Activated CD4-positive, alpha-beta memory T cell treated with anti-CD3 and anti-CD28 coated beads for 36 hours (primary cell): ENCODE measurements around the gene CPA4. TPM values are rescaled to one million over a fixed set of nuclear protein-coding genes. Genes with fewer than 3 reads are reported as not detected.

Experiments
- CTCF ChIA-PET: fragments of 350-600 bp; sonication (Branson Sonifier 250); formaldehyde crosslinking; loops from one replicate; lab custom pipeline; 2021; ENCODE audit warnings: antibody characterized with exemption, inconsistent platforms; lab: Charles Lee
- POLR2A ChIA-PET: fragments of 350-600 bp; sonication (Branson Sonifier 250); formaldehyde crosslinking; loops from one replicate; lab custom pipeline; 2021; ENCODE audit warnings: antibody characterized with exemption; lab: Charles Lee
- DNase-seq: peaks from one replicate; pipeline ENCODE4 v3.0.0-alpha.2; 2020
- H3K27ac Mint-ChIP-seq: one replicate; pipeline ENCODE4 v1.8.0; 2021; ENCODE audit warnings: mixed read lengths
- H3K27me3 Mint-ChIP-seq: one replicate; pipeline ENCODE4 v1.8.0; 2021; ENCODE audit warnings: mixed read lengths
- H3K36me3 Mint-ChIP-seq: one replicate; pipeline ENCODE4 v1.8.0; 2021; ENCODE audit warnings: mixed read lengths
- H3K4me1 Mint-ChIP-seq: one replicate; pipeline ENCODE4 v1.8.0; 2021; ENCODE audit warnings: low read depth, mixed read lengths
- H3K4me3 Mint-ChIP-seq: one replicate; pipeline ENCODE4 v1.8.0; 2021; ENCODE audit warnings: mild to moderate bottlenecking, mixed read lengths
- H3K9me3 Mint-ChIP-seq: one replicate; pipeline ENCODE4 v1.8.0; 2021; ENCODE audit warnings: mixed read lengths
- intact Hi-C: fragments of 100-400 bp; cut with micrococcal nuclease; formaldehyde crosslinking; loops from one replicate; pipeline ENCODE4 v1.15.1; 2023
- total RNA-seq, 2 experiments: library from RNA; stranded (reverse); gene quantifications; one replicate each; pipeline ENCODE4 v1.2.3, GENCODE V29; 2021

CPA4 gene
- total RNA-seq, 2 experiments from 2014 or later, result 0.45 to 0.90 TPM

DNA sequence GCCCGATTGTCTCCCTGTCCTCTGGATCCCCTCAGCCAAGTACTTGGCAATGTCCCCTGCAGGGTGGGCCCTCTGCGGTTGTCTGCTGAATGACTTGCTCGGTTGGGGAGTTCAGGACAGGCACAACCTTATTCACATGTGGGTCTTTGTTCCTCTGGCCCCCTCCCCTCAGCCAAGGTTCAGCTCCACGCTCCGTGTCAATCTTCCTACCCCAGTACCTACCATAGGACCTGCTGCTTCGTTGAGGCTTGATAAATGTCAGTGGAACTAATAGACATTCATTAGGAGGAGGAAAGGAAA, 58.8 kb downstream of the CPA4 start:
- peaks cover 24% of the 10 kb centered on the region for H3K27me3 Mint-ChIP-seq
- DNase-seq, result no peak
- no peak overlapping the region for H3K27ac Mint-ChIP-seq

DNA sequence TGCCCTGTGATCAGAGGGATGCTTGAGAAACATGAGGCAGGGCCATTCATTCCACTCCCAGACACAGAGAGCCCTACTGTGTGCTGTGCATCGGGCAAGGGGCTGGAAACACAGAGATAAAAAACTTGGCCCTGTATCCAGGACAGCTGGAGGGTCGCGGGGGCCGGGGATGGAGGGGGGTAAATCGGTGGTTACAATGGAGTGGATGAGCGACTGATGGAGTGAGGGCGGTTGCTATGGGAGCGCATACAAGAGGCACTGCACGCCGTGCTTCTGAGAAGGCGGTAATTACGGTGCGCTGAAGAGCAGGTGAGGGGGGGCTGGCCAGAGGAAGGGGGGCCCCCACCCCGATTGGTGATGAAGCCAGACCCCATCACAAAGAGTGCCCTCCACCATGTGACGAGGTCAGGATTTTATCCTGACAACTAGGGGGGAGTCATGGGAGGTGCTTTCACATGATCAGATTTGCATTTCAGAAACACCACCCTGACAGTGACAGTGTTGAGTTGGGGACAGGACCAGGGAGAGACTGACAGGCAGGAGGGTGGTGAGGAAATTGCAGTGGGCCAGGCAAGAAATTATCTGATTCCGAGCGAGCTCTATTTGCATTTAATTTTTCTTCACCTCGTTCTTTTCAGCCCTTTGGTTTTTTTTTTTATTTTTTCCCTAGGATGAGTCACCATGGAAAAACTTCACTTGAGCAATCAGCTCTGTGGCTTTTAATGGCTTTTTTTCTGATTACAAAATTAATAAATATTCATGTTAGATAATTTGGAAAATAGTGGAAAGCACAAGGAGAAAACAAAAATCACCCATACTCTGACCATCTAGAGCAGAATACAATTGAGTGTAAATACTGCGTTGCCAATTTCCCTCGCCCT, 59.5 kb downstream of the CPA4 start:
- intact Hi-C loops, result no loop called here
- no peak overlapping the region for H3K27ac Mint-ChIP-seq
- peaks cover 22% of the 10 kb centered on the region for H3K4me1 Mint-ChIP-seq
- H3K4me3 Mint-ChIP-seq, result no peak overlapping the region
- H3K27me3 Mint-ChIP-seq, result peaks cover 22% of the 10 kb centered on the region
- DNase-seq, result no peak
- H3K9me3 Mint-ChIP-seq, result no peaks in the 10 kb centered on the region
- ChIA-PET POLR2A (interaction anchor here (0.6 kb wide), 1 partner anchor 1355 kb away, joined by 4 read pairs; no protein-coding TSS in a partner anchor), CTCF (interaction anchor here (0.6 kb wide), 1 partner anchor 131 kb away, joined by 4 read pairs; no protein-coding TSS in a partner anchor)
- H3K36me3 Mint-ChIP-seq, result no peaks in the 10 kb centered on the region

More for the DNA sequence above, 58.8 kb downstream of the CPA4 start:
- peaks cover 18% of the 10 kb centered on the region for H3K4me1 Mint-ChIP-seq
- intact Hi-C loops, result loop anchor here (1.0 kb wide), 1 partner anchor 74 kb away; no protein-coding TSS in a partner anchor
- no peak overlapping the region for H3K4me3 Mint-ChIP-seq
- ChIA-PET CTCF (no interaction called here), POLR2A (interaction anchor here (0.6 kb wide), 1 partner anchor 1354 kb away, joined by 4 read pairs; no protein-coding TSS in a partner anchor)
- no peaks in the 10 kb centered on the region for H3K9me3 Mint-ChIP-seq
- H3K36me3 Mint-ChIP-seq, result no peaks in the 10 kb centered on the region

DNA sequence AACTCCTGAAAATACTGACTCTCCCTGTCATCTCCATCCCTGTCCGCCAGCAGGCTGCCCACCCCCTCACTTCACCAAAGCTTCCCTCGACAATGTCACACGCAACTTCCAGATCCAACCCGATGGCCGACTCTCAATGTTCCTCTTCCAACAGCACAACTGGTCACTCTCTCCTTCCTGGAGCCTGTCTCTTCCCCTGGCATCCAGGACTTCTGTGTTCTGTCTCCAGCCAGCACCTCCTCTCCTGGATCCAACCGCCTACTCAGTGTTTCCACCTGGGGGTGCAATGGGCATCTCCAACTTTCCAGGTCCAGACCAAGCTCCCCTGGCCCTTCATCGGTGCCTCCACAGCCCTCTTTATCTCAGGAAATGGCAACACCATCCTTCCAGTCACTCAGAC, 60.2 kb downstream of the CPA4 start:
- Mint-ChIP-seq H3K4me3 (no peak overlapping the region), H3K4me1 (peaks cover 22% of the 10 kb centered on the region), H3K27me3 (peaks cover 22% of the 10 kb centered on the region), H3K9me3 (peaks cover under 1% of the 10 kb centered on the region), H3K27ac (no peak overlapping the region), H3K36me3 (no peaks in the 10 kb centered on the region)
- intact Hi-C loops, result no loop called here
- no peak for DNase-seq
- ChIA-PET POLR2A (no interaction called here), CTCF (no interaction called here)

DNA sequence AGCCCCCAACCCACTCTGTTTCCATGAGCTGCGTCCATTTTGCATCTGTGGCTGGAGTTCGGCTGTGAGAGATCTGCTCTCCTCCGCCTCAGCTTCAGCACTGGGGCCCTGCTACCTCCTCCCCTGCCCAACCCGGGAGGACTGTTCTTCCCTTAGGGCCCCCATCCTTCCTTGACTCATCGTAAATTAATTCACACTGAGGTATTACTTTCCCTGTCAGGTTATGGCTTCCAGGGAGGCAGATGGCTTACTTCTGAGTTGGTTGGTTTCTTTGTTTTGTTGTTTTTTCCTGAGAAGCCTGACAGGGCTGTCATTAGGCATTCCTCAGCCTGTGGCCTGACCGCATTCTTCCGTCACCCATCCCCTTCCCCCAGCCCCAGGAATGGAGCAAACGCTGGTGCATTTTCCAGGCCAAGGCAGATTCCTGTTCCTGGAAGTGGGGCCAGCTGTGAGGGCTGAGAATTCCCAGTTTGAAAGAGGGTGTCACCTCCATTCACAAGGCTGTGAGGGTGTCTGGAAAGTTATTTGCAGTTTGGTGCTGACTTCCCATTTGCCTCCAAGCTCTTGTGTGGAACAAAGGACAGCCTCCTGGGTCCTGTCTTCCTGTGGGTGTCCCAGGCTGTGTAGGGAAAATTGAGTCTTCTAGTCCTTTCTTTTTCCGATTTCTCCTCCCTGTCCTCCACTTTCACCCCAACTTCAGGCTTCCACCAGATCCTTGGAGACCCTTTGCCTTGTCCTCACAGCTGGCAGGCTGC, 63.3 kb downstream of the CPA4 start:
- CTCF ChIA-PET, result no interaction called here
- intact Hi-C loops, result no loop called here
- Mint-ChIP-seq H3K27ac (no peak overlapping the region), H3K4me3 (no peak overlapping the region), H3K36me3 (peaks cover 5% of the 10 kb centered on the region), H3K4me1 (peaks cover 6% of the 10 kb centered on the region), H3K9me3 (peaks cover 22% of the 10 kb centered on the region), H3K27me3 (peaks cover 11% of the 10 kb centered on the region)
- no peak for DNase-seq
- POLR2A ChIA-PET, result no interaction called here

DNA sequence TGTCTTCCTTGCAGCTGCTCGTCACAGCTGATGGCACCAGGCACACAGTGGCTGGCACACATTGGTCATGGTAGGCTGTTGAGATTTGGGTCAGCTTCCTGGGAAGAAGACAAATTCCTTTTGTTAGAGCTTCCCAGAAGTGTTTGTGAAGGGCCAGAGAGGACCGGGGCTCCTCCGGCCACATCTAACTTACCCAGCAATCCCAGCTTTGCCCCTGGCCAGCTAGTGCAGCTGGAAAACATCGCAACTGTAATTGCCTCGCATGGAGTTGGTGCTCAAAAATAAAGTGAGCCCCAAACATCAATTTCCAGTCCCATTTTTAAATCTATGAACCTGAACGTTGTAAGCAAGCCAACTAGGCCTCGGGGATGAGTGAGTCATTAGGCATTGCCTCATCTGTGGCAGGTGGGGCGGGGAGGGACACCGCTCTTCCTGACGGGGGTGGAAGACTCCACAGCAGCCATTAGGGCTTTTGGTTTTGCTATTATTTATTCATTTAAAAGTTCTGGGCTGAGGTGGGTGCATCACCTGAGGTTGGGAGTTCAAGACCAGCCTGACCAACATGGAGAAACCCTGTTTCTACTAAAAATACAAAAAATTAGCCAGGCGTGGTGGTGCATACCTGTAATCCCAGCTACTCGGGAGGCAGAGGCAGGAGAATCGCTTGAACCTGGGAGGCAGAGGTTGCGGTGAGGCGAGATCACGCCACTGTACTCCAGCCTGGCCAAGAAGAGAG, 64.1 kb downstream of the CPA4 start:
- intact Hi-C loops, result no loop called here
- POLR2A ChIA-PET, result no interaction called here
- Mint-ChIP-seq H3K36me3 (peaks cover 5% of the 10 kb centered on the region), H3K9me3 (peaks cover 22% of the 10 kb centered on the region), H3K27ac (no peak overlapping the region), H3K4me1 (peaks cover 3% of the 10 kb centered on the region), H3K4me3 (no peak overlapping the region), H3K27me3 (peaks cover 9% of the 10 kb centered on the region)
- DNase-seq, result peak; percentile 50
- CTCF ChIA-PET, result no interaction called here

DNA sequence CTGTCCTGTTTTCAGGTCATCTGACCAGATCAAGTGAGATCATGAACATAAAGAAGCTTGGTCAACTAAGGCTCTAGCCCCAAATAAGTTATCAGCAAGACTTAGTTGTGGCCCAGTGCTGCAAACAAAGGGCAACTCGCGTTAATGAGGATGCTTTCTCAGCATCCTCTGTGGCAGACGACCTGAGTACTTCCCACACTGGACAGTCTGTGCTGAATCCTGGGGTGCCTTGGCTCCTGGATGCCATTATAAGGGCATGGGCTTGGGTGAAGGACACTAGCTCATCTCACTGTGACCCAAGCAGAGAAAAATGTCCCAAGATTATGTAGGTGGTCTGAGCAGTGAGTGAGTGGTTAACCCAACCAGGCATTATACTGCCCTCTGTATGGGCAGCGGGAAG, 65.5 kb downstream of the CPA4 start:
- intact Hi-C loops, result no loop called here
- ChIA-PET CTCF (no interaction called here), POLR2A (no interaction called here)
- peaks cover 4% of the 10 kb centered on the region for H3K27me3 Mint-ChIP-seq
- H3K36me3 Mint-ChIP-seq, result peaks cover 5% of the 10 kb centered on the region
- no peak overlapping the region for H3K27ac Mint-ChIP-seq
- H3K4me1 Mint-ChIP-seq, result peaks cover 9% of the 10 kb centered on the region
- H3K4me3 Mint-ChIP-seq, result no peak overlapping the region
- peaks cover 22% of the 10 kb centered on the region for H3K9me3 Mint-ChIP-seq
- DNase-seq, result no peak

DNA sequence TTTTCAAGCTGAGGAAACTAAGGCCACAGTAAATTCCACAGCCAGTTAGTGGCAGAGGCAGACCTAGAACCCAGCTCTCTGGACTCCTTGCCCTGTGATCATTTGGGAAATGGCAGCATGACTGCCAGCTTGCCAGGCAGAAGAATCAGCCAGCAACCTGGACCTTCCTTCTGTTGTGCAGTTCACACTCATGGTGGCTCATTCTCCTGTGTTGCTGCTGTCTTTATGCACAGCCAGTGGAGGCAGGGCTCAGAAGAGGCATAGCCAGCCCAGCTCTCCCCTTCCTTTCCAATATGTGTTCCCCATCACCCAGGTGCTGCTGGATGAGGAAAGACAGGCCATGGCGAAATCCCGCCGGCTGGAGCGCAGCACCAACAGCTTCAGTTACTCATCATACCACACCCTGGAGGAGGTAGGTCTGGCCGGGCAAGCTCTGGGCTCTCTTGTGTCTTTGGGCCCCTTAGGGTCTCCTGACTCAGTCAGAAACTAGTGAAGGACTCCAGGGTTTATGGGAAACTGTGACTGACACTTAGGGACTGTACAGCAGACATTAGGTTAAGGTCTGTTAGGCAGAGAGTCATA, 66.4 kb downstream of the CPA4 start:
- DNase-seq, result no peak
- CTCF ChIA-PET, result interaction anchor here (1.1 kb wide), 1 partner anchor 12 kb away, joined by 3 read pairs; no protein-coding TSS in a partner anchor

DNA sequence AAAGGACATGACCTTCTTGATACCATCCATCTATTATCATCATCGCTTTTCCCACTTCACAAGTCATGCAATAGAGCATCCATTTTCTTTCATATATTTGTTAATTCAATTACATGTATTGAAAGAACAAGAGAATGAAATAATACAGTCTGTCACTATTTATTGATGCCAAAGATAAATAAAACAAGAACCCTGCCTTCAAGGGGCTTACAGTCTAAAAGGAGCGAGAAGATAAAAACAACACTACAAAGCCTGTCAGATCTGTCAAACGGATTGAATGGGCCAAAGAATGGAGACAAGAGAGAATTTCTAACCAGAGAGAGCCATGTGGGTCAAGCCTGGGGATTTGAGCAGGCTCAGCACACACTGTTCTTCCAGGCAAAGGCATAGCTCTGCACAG, 67.6 kb downstream of the CPA4 start:
- Mint-ChIP-seq H3K4me3 (no peak overlapping the region), H3K36me3 (peaks cover 5% of the 10 kb centered on the region), H3K4me1 (peaks cover 20% of the 10 kb centered on the region), H3K27me3 (peaks cover 2% of the 10 kb centered on the region), H3K27ac (no peak overlapping the region), H3K9me3 (peaks cover 22% of the 10 kb centered on the region)
- intact Hi-C loops, result no loop called here
- ChIA-PET POLR2A (no interaction called here), CTCF (no interaction called here)
- DNase-seq, result no peak

More for the DNA sequence above, 66.4 kb downstream of the CPA4 start:
- Mint-ChIP-seq H3K9me3 (peaks cover 22% of the 10 kb centered on the region), H3K27me3 (peaks cover 2% of the 10 kb centered on the region), H3K36me3 (peaks cover 5% of the 10 kb centered on the region), H3K4me1 (peaks cover 16% of the 10 kb centered on the region), H3K27ac (no peak overlapping the region), H3K4me3 (no peak overlapping the region)
- POLR2A ChIA-PET, result no interaction called here
- intact Hi-C loops, result no loop called here

DNA sequence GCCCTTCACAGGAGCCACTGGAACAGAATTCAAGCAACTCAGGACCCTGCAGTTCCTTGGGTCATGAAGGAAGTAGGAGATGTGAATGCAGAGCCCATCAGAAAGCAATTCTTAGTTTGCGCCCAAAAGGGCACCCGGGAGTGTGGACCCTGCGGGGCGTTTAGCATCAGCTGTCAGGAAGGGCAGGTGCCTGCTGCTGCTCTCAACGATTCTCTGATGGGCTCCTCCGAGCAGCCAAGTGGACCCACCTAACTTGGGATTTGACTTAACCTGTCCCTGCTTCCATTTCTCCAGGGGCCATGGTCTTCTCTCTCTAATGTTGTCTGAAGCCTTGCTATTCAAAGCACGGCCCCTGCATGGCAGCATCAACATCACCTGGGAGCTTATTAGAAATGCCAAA, 68.7 kb downstream of the CPA4 start:
- H3K27me3 Mint-ChIP-seq, result peaks cover 2% of the 10 kb centered on the region
- intact Hi-C loops, result loop anchor here (2.0 kb wide), 1 partner anchor 55 kb away; no protein-coding TSS in a partner anchor
- CTCF ChIA-PET, result no interaction called here

DNA sequence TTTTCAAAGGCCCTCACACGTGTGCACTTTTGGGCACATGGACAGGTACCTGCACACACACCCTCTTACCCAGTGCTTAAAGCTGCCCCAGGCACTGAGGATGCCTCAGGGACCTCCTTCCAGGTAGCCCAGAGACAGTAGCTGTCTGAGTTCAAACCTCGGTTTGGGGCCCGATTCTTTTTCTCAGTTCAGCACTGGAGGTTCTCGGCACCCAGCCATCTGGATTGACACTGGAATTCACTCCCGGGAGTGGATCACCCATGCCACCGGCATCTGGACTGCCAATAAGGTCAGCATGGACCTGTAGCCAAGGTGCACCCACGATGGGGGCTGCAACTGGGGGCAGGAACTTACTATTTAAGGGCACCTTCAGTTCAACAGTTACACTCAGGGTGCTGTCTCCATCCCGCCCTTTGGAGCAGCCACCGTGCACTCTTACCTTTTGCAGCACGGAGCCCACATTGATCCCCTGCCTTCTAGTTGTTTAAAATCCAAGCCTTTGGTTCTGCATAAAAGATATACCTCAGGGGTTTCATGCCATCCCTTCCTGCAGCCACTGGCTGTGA, 69.4 kb downstream of the CPA4 start:
- DNase-seq, result no peak
- Mint-ChIP-seq H3K4me1 (peaks cover 21% of the 10 kb centered on the region), H3K27ac (no peak overlapping the region), H3K27me3 (peaks cover 2% of the 10 kb centered on the region), H3K4me3 (no peak overlapping the region), H3K9me3 (peaks cover 22% of the 10 kb centered on the region), H3K36me3 (peaks cover 5% of the 10 kb centered on the region)
- intact Hi-C loops, result loop anchor here (2.0 kb wide), 1 partner anchor 54 kb away; no protein-coding TSS in a partner anchor
- ChIA-PET POLR2A (no interaction called here), CTCF (no interaction called here)

More for the DNA sequence above, 68.7 kb downstream of the CPA4 start:
- no peak for DNase-seq
- Mint-ChIP-seq H3K36me3 (peaks cover 5% of the 10 kb centered on the region), H3K27ac (no peak overlapping the region), H3K9me3 (peaks cover 22% of the 10 kb centered on the region), H3K4me3 (no peak overlapping the region), H3K4me1 (peaks cover 20% of the 10 kb centered on the region)
- POLR2A ChIA-PET, result no interaction called here
